ENCODE results near the gene CD2. TPM values are rescaled to one million over a fixed set of nuclear protein-coding genes. Genes with fewer than 3 reads are reported as not detected.

The CD2 gene
- total RNA-seq, 1 donor from 2014 or later = not detected

- Mint-ChIP-seq H3K4me3 (ENCODE audit: unreplicated experiment) (no peak overlapping the region), H3K9me3 (ENCODE audit: unreplicated experiment) (no peaks in the 10 kb centered on the region), H3K36me3 (ENCODE audit: low read depth, unreplicated experiment) (no peaks in the 10 kb centered on the region), H3K27ac (ENCODE audit: unreplicated experiment) (no peak overlapping the region), H3K27me3 (ENCODE audit: unreplicated experiment) (peaks cover 4% of the 10 kb centered on the region), H3K4me1 (ENCODE audit: unreplicated experiment) (peaks cover 3% of the 10 kb centered on the region)
- no peak for TF ChIP-seq CTCF (IDR thresholded peaks at IDR 0.05; ENCODE audit: unreplicated experiment)
- DNase-seq (ENCODE audit: low spot score) = no peak
These were observed 6.3 kb downstream of the CD2 start for GRCh38 chr1:116760487-116760886.

- no peak for DNase-seq (ENCODE audit: low spot score)
- Mint-ChIP-seq H3K9me3 (ENCODE audit: unreplicated experiment) (no peaks in the 10 kb centered on the region), H3K27me3 (ENCODE audit: unreplicated experiment) (peaks cover 5% of the 10 kb centered on the region), H3K27ac (ENCODE audit: unreplicated experiment) (no peak overlapping the region), H3K36me3 (ENCODE audit: low read depth, unreplicated experiment) (no peaks in the 10 kb centered on the region), H3K4me1 (ENCODE audit: unreplicated experiment) (peaks cover 3% of the 10 kb centered on the region), H3K4me3 (ENCODE audit: unreplicated experiment) (no peak overlapping the region)
- TF ChIP-seq CTCF (IDR thresholded peaks at IDR 0.05; ENCODE audit: unreplicated experiment) = no peak
These were observed 6.9 kb downstream of the CD2 start for GRCh38 chr1:116760996-116761665.

GRCh38 chr1:116762281-116762680 lies 8.1 kb downstream of the CD2 start:
- no peak for DNase-seq (ENCODE audit: low spot score)
- no peaks in the 10 kb centered on the region for H3K9me3 Mint-ChIP-seq (ENCODE audit: unreplicated experiment)
- no peak overlapping the region for H3K27ac Mint-ChIP-seq (ENCODE audit: unreplicated experiment)
- no peak for TF ChIP-seq CTCF (IDR thresholded peaks at IDR 0.05; ENCODE audit: unreplicated experiment)
- peaks cover 5% of the 10 kb centered on the region for H3K27me3 Mint-ChIP-seq (ENCODE audit: unreplicated experiment)
- H3K4me3 Mint-ChIP-seq (ENCODE audit: unreplicated experiment) = no peak overlapping the region
- no peaks in the 10 kb centered on the region for H3K36me3 Mint-ChIP-seq (ENCODE audit: low read depth, unreplicated experiment)
- peaks cover 3% of the 10 kb centered on the region for H3K4me1 Mint-ChIP-seq (ENCODE audit: unreplicated experiment)

- H3K36me3 Mint-ChIP-seq (ENCODE audit: low read depth, unreplicated experiment) = no peaks in the 10 kb centered on the region
- no peak overlapping the region for H3K4me3 Mint-ChIP-seq (ENCODE audit: unreplicated experiment)
- no peak overlapping the region for H3K27ac Mint-ChIP-seq (ENCODE audit: unreplicated experiment)
- H3K9me3 Mint-ChIP-seq (ENCODE audit: unreplicated experiment) = no peaks in the 10 kb centered on the region
- no peak for TF ChIP-seq CTCF (IDR thresholded peaks at IDR 0.05; ENCODE audit: unreplicated experiment)
- no peak for DNase-seq (ENCODE audit: low spot score)
- peaks cover 5% of the 10 kb centered on the region for H3K27me3 Mint-ChIP-seq (ENCODE audit: unreplicated experiment)
- peaks cover 3% of the 10 kb centered on the region for H3K4me1 Mint-ChIP-seq (ENCODE audit: unreplicated experiment)
These were observed 8.5 kb downstream of the CD2 start for GRCh38 chr1:116762781-116763115.

DNA sequence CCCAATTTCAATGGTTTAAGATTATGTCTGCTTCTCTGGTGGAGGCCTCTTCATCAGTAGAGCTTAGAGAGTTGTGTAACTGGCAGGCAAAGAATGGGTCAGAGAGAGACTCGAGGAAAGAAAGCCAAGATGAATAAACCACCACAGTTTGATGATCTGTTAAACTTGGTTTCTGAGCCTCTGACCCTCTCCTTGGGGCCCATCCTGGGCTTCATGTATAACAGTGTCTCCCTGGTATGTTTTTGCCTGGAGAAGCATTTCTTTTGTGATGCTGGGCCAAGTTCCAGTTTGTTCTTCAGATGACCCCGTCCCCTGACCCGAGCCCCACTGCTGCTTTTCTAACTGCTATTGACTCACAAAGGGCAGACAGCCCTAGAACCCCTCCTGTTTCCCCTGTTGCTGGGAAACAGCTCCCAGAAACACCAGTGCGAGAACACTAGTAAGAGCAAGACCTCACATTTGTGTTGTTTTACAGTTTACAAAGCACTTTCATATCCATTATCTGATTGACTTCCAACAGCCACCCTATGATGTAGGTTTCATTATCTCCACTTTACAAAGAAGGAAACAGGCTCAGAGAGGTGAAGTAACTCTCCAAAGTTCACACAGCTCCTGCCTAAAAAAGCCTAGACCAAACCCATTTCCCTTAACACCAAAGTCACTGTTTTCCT lies 9.0 kb downstream of the CD2 start:
- Mint-ChIP-seq H3K9me3 (ENCODE audit: unreplicated experiment) (no peaks in the 10 kb centered on the region), H3K27me3 (ENCODE audit: unreplicated experiment) (peaks cover 5% of the 10 kb centered on the region), H3K4me1 (ENCODE audit: unreplicated experiment) (no peaks in the 10 kb centered on the region), H3K36me3 (ENCODE audit: low read depth, unreplicated experiment) (no peaks in the 10 kb centered on the region), H3K4me3 (ENCODE audit: unreplicated experiment) (no peak overlapping the region), H3K27ac (ENCODE audit: unreplicated experiment) (no peak overlapping the region)
- no peak for TF ChIP-seq CTCF (IDR thresholded peaks at IDR 0.05; ENCODE audit: unreplicated experiment)
- DNase-seq (ENCODE audit: low spot score) = no peak

Data from endothelial cell (in vitro differentiated cells).